HepG2 (cell line): ENCODE results near the gene TCERG1. TPM values are rescaled to one million over a fixed set of nuclear protein-coding genes. Genes with fewer than 3 reads are reported as not detected.

Experiments
- ATAC-seq: fragments of 200-7000 bp; cut with Tn5 transposase; 3 replicates; pipeline ENCODE4 v1.9.1; 2020; ENCODE audit warnings: mild to moderate bottlenecking, moderate library complexity
- BruUV-seq: library from RNA; stranded (reverse); fragments of 400-500 nt; replicated peaks from 2 replicates; lab custom pipeline; 2021; lab: Mats Ljungman, UMichigan
- CTCF ChIA-PET: fragments of 300-600 bp; formaldehyde crosslinking; extraction: SDS; loops from one replicate; lab custom pipeline; 2021; ENCODE audit warnings: low total read pairs, inconsistent platforms, low intra/inter-chr PET ratio; lab: Yijun Ruan, JAX
- POLR2A ChIA-PET: fragments of 350-600 bp; sonication (Branson Sonifier 250); formaldehyde crosslinking; loops from one replicate; lab custom pipeline; 2020; ENCODE audit warnings: antibody characterized with exemption, inconsistent platforms; lab: Yijun Ruan, JAX
- DNase-seq: peaks from one replicate; pipeline ENCODE4 v3.0.0-alpha.2; 2015; ENCODE audit warnings: low spot score
- FAIRE-seq: peaks from 3 replicates; lab custom pipeline; 2011; peaks lifted over from hg19 to GRCh38; lab: Jason Lieb, UNC
- H2AFZ ChIP-seq: one replicate; pipeline ENCODE4 v1.6.1; 2011; ENCODE audit warnings: low read length, inconsistent platforms
- H3K27ac ChIP-seq: fragments of 300-600 bp; 3 replicates; pipeline ENCODE4 v1.8.0; 2011; ENCODE audit warnings: mixed run types, mild to moderate bottlenecking, mixed read lengths, low read length, inconsistent platforms; ENCODE audit not compliant: insufficient read depth; ENCODE audit errors: extremely low read length
- H3K27me3 ChIP-seq, 2 experiments: fragments of 200-600 bp in 1 of 2; 2 replicates in 1 of 2; 3 replicates in 1 of 2; pipeline versions ENCODE4 v1.6.0 to v1.8.0; 2011; ENCODE audit warnings: low read length in 2 of 2, mild to moderate bottlenecking in 2 of 2, moderate library complexity in 2 of 2, inconsistent platforms in 1 of 2; ENCODE audit not compliant: insufficient read depth in 2 of 2, control insufficient read depth in 1 of 2
- H3K36me3 ChIP-seq, 2 experiments: fragments of 200-600 bp in 1 of 2; replicated peaks in 1 of 2; 2 replicates in 1 of 2; 3 replicates in 1 of 2; pipeline versions ENCODE4 v1.5.1 to v1.8.0; 2011; ENCODE audit warnings: low read length in 2 of 2, inconsistent platforms in 1 of 2; ENCODE audit not compliant: insufficient read depth in 2 of 2, control insufficient read depth in 1 of 2
- H3K4me1 ChIP-seq: 2 replicates; pipeline ENCODE4 v1.5.1; 2012; ENCODE audit warnings: low read length, inconsistent platforms; ENCODE audit not compliant: insufficient read depth
- H3K4me2 ChIP-seq: 2 replicates; pipeline ENCODE4 v1.6.0; 2011; ENCODE audit warnings: low read depth, low read length, inconsistent platforms
- H3K4me3 ChIP-seq, 3 experiments: fragments of 200-600 bp in 1 of 3; sonication (generic), shearing (Covaris generic) in 1 of 3; replicated peaks in 1 of 3; 2 replicates each; pipeline ENCODE4 v1.5.1; 2011 to 2016; ENCODE audit warnings: low read length in 3 of 3, inconsistent platforms in 2 of 3, low read depth in 2 of 3, mild to moderate bottlenecking in 2 of 3, control low read depth in 1 of 3, mixed read lengths in 1 of 3; ENCODE audit not compliant: insufficient read depth in 1 of 3
- H3K79me2 ChIP-seq: one replicate; pipeline ENCODE4 v1.6.1; 2011; ENCODE audit warnings: low read length, inconsistent platforms; ENCODE audit not compliant: insufficient read depth
- H3K9ac ChIP-seq: 2 replicates; pipeline ENCODE4 v1.6.0; 2011; ENCODE audit warnings: mild to moderate bottlenecking, low read depth, low read length, inconsistent platforms; ENCODE audit not compliant: insufficient read depth
- H3K9me3 ChIP-seq: 2 replicates; pipeline ENCODE4 v1.5.1; 2012; ENCODE audit warnings: mild to moderate bottlenecking, low read length
- H4K20me1 ChIP-seq: 2 replicates; pipeline ENCODE4 v1.6.0; 2011; ENCODE audit warnings: inconsistent platforms, mild to moderate bottlenecking, low read length, moderate library complexity; ENCODE audit not compliant: insufficient read depth
- CREM ChIP-seq, 2 experiments: sonication (generic) in 1 of 2; formaldehyde crosslinking in 1 of 2; IDR thresholded peaks; 2 replicates each; pipeline versions ENCODE4 v1.4.0 to v1.6.1; 2016 to 2020; ENCODE audit warnings: antibody characterized with exemption in 1 of 2, mild to moderate bottlenecking in 1 of 2, missing genetic modification reagents in 1 of 2
- HES4 ChIP-seq: sonication (generic); formaldehyde crosslinking; IDR thresholded peaks from 2 replicates; pipeline ENCODE4 v1.9.0; 2021; ENCODE audit warnings: mild to moderate bottlenecking, missing genetic modification reagents, borderline replicate concordance
- KDM5B ChIP-seq: sonication (generic); formaldehyde crosslinking; IDR thresholded peaks from 2 replicates; pipeline ENCODE4 v1.4.0; 2020; ENCODE audit warnings: missing genetic modification reagents, mild to moderate bottlenecking, borderline replicate concordance
- KLF9 ChIP-seq: IDR thresholded peaks from 2 replicates; pipeline ENCODE4 v1.6.1; 2016; ENCODE audit warnings: low read depth
- MIXL1 ChIP-seq: IDR thresholded peaks from 2 replicates; pipeline ENCODE4 v1.6.1; 2016
- NFIB ChIP-seq: sonication (generic); formaldehyde crosslinking; IDR thresholded peaks from 2 replicates; pipeline ENCODE4 v1.9.0; 2021; ENCODE audit warnings: missing genetic modification reagents, mild to moderate bottlenecking, borderline replicate concordance
- REL ChIP-seq: sonication (generic); formaldehyde crosslinking; conservative IDR thresholded peaks from 2 replicates; pipeline ENCODE4 v1.8.0; 2022; ENCODE audit warnings: mild to moderate bottlenecking, missing genetic modification reagents, moderate library complexity
- RORA ChIP-seq: sonication (generic); formaldehyde crosslinking; IDR thresholded peaks from 2 replicates; pipeline ENCODE4 v1.5.0; 2020; ENCODE audit warnings: mild to moderate bottlenecking, missing genetic modification reagents, moderate library complexity
- ZC3H4 ChIP-seq: sonication (generic); formaldehyde crosslinking; IDR thresholded peaks from 2 replicates; pipeline ENCODE4 v1.4.0; 2020; ENCODE audit warnings: missing genetic modification reagents, borderline replicate concordance
- ZNF292 ChIP-seq: sonication (generic); formaldehyde crosslinking; IDR thresholded peaks from 2 replicates; pipeline ENCODE4 v1.8.1; 2022; ENCODE audit warnings: mild to moderate bottlenecking, low read depth, missing genetic modification reagents, borderline replicate concordance
- ZNF382 ChIP-seq: sonication (generic); formaldehyde crosslinking; IDR thresholded peaks from 2 replicates; pipeline ENCODE4 v1.5.0; 2020; ENCODE audit warnings: missing genetic modification reagents, mild to moderate bottlenecking, borderline replicate concordance
- ZNF83 ChIP-seq: sonication (generic); formaldehyde crosslinking; IDR thresholded peaks from 2 replicates; pipeline ENCODE4 v1.4.0; 2020; ENCODE audit warnings: missing genetic modification reagents, mild to moderate bottlenecking, borderline replicate concordance
- WGBS: methylation state at CpG from one replicate; pipeline ENCODE4 v1.1.6; 2017; ENCODE audit warnings: low lambda C conversion rate; 5-methylcytosine and 5-hydroxymethylcytosine counted together
- in situ Hi-C: cut with HindIII; loops from 2 replicates; pipeline ENCODE4 v1.10.0; 2017; ENCODE audit warnings: low pct_unique_long_range_greater_than_20kb; ENCODE audit not compliant: extremely low pct_ligation_motif_present
- intact Hi-C: fragments of 100-400 bp; cut with micrococcal nuclease; formaldehyde crosslinking; loops from one replicate; pipeline ENCODE4 v1.10.0; 2022; ENCODE audit not compliant: unreplicated experiment
- polyA plus RNA-seq, 8 experiments: library from polyadenylated mRNA; depleted of rRNA in 3 of 8; stranded (reverse) in 7 of 8; unstranded in 1 of 8; fragments of >200 nt; fragmentation: Illumina TruSeq in 4 of 8; extraction: Trizol in 4 of 8; gene quantifications; 2 replicates each; pipeline versions ENCODE4 v1.2.1 to v1.2.3, GENCODE V29; 2011 to 2016; ENCODE audit warnings: low read depth in 4 of 8, missing spikeins in 1 of 8, mixed read lengths in 1 of 8; ENCODE audit not compliant: insufficient read depth in 1 of 8
- total RNA-seq, 5 experiments: library from RNA; depleted of rRNA; stranded (reverse); fragments of >200 nt; fragmentation: Illumina TruSeq; extraction: Trizol; gene quantifications; 2 replicates each; pipeline ENCODE4 v1.2.3, GENCODE V29; 2016; ENCODE audit warnings: low read depth in 1 of 5

TCERG1 gene
- total and polyA plus RNA-seq, 2 of the 13 experiments (the other 11 are each of a cell fraction or from before 2014, with no cell fraction given) = 71.7 to 86.6 TPM

GRCh38 chr5:146398826-146399225 lies 48.3 kb upstream of the TCERG1 start:
- H3K4me2 ChIP-seq = no peak overlapping the region
- FAIRE-seq (no peak), ATAC-seq (no peak), DNase-seq (no peak)
- peaks cover 0 to 27% of the 10 kb centered on the region in 2 experiments; a peak in 3 of 5 replicates for H3K27me3 ChIP-seq
- CTCF ChIA-PET = no interaction called here
- no peak for TF ChIP-seq ZNF382 (CRISPR knock-in tag)
- TF ChIP-seq CREM (IDR thresholded peaks at IDR 0.05) = no peak
- TF ChIP-seq CREM (CRISPR knock-in tag; IDR thresholded peaks at IDR 0.05) = no peak
- no peak for TF ChIP-seq RORA (CRISPR knock-in tag)
- TF ChIP-seq ZNF83 (CRISPR knock-in tag) = no peak
- TF ChIP-seq ZC3H4 = no peak
- TF ChIP-seq HES4 (CRISPR knock-in tag) = no peak
- TF ChIP-seq KDM5B = no peak
- no peak for TF ChIP-seq MIXL1 (CRISPR knock-in tag)
- TF ChIP-seq REL (CRISPR knock-in tag) = no peak
- TF ChIP-seq ZNF292 (CRISPR knock-in tag) = no peak
- no peak for TF ChIP-seq KLF9 (CRISPR knock-in tag)
- TF ChIP-seq NFIB (CRISPR knock-in tag) = no peak
- POLR2A ChIA-PET = no interaction called here
- intact Hi-C loops (no loop called here), in situ Hi-C loops (no loop called here)
- H3K9me3 ChIP-seq = no peaks in the 10 kb centered on the region
- WGBS = 60% methylated on average over 1 of the region's 4 CpGs
- no peaks in the 10 kb centered on the region for H3K79me2 ChIP-seq
- H3K4me1 ChIP-seq = no peaks in the 10 kb centered on the region
- BruUV-seq = no TSS peak
- no peak overlapping the region for H3K27ac ChIP-seq
- no peak overlapping the region for H2AFZ ChIP-seq
- H3K36me3 ChIP-seq = no peaks in the 10 kb centered on the region
- no peaks in the 10 kb centered on the region for H4K20me1 ChIP-seq
- no peak overlapping the region for H3K9ac ChIP-seq
- H3K4me3 ChIP-seq = no peak overlapping the region
